Panc1 (cell line): ENCODE measurements around the gene C4orf36.

Experiments used
- POLR2AphosphoS5 ChIP-seq: IDR thresholded peaks from 2 replicates; pipeline ENCODE4 v1.6.1; 2012; ENCODE audit warnings: mild to moderate bottlenecking, low read depth, low read length, moderate library complexity
- TF ChIP-seq, protein P1 (sequence below): fragments of 450-650 bp; IDR thresholded peaks from 2 replicates; pipeline ENCODE4 v1.5.1; 2017; ENCODE audit warnings: mild to moderate bottlenecking

DNA sequence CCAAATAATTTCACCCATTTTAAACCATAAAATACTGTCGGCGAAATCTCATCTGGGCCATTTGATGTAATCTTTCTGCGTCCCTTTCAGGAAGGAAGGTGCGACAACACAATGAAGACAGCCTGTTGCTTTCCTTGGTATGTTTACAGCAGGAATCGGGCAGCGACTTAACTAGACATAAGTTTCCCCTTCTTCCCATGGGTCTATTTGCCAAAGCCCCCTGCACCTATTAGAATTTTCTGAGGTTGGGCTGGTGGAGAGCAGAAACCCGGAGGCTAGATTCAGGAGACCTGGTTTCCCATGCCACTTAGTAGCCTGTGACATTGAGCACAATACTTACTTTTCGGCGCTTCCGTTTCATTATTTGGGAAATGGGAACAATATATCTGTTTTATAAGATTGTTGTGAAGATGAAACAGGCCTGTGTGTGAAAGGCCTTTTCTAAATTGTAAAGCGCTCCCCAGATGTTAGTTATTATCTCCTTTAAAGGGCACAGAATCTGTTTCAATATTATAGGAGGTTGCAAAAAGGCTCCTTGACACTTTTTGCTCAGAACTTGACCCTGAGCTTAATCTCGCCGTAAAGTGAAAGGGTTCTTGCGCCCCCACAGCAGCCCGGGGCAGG, 42.0 kb upstream of the C4orf36 start:
- TF ChIP-seq, protein P1, sequence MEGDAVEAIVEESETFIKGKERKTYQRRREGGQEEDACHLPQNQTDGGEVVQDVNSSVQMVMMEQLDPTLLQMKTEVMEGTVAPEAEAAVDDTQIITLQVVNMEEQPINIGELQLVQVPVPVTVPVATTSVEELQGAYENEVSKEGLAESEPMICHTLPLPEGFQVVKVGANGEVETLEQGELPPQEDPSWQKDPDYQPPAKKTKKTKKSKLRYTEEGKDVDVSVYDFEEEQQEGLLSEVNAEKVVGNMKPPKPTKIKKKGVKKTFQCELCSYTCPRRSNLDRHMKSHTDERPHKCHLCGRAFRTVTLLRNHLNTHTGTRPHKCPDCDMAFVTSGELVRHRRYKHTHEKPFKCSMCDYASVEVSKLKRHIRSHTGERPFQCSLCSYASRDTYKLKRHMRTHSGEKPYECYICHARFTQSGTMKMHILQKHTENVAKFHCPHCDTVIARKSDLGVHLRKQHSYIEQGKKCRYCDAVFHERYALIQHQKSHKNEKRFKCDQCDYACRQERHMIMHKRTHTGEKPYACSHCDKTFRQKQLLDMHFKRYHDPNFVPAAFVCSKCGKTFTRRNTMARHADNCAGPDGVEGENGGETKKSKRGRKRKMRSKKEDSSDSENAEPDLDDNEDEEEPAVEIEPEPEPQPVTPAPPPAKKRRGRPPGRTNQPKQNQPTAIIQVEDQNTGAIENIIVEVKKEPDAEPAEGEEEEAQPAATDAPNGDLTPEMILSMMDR: no peak
- no peak for TF ChIP-seq POLR2AphosphoS5
